IMR-90 (cell line): ENCODE results near the gene OGFOD3.

Source experiments
- BHLHE40 ChIP-seq: fragments of 150-350 bp; IDR thresholded peaks from 2 replicates; pipeline ENCODE4 v1.6.1; 2016; ENCODE audit warnings: mild to moderate bottlenecking, low read depth, low read length
- FOS ChIP-seq: fragments of 150-350 bp; IDR thresholded peaks from 2 replicates; pipeline ENCODE4 v1.6.1; 2016; ENCODE audit warnings: low read depth, low read length
- MAFK ChIP-seq: IDR thresholded peaks from 2 replicates; pipeline ENCODE4 v1.6.1; 2012; ENCODE audit warnings: low read depth, low read length, improper control_type of control experiment
- MAZ ChIP-seq: IDR thresholded peaks from 2 replicates; pipeline ENCODE4 v1.6.1; 2012; ENCODE audit warnings: low read depth, mild to moderate bottlenecking, low read length, improper control_type of control experiment, moderate library complexity, borderline replicate concordance
- POLR2A ChIP-seq: IDR thresholded peaks from 2 replicates; pipeline ENCODE4 v1.6.1; 2012; ENCODE audit warnings: mild to moderate bottlenecking, low read depth, low read length
- RAD21 ChIP-seq: IDR thresholded peaks from 2 replicates; pipeline ENCODE4 v1.6.1; 2012; ENCODE audit warnings: low read length, improper control_type of control experiment
- RFX5 ChIP-seq: IDR thresholded peaks from 2 replicates; pipeline ENCODE4 v1.8.0; 2012; ENCODE audit warnings: low read depth, mild to moderate bottlenecking, low read length, moderate library complexity
- TF ChIP-seq, protein P1 (sequence below): conservative IDR thresholded peaks from 2 replicates; pipeline ENCODE4 v1.5.1; 2012; ENCODE audit warnings: mild to moderate bottlenecking, low read depth, low read length, improper control_type of control experiment

DNA sequence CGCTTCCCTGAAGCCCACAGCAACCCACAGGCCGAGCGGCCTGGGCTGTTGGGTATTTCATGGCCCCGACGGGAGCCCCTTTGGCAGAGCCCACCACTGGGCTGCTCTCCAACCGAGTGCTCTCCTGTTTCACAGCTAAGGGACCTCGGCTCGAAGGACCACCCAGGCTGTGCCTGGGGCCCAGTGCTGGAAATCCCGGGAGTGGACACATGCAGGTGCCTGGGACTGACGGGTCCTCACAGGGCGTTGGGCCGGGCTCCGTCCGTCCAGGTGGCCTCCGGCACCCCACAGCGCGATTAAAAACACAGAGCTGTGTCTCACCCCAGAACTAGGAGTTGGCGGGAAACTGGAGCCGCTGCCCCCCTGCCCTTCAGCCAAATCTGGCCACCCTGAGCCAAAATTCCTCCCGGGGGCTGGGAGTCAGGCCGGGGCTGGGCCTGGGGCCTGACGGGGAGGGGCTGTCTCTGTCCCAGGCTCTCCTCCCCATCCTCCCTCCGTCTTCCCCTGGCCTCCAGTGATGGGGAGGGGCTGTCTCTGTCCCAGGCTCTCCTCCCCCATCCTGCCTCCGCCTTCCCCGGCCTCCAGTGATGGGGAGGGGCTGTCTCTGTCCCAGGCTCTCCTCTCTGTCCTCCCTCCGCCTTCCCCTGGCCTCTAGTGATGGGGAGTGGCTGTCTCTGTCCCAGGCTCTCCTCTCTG is 32.7 kb downstream of the OGFOD3 start:
- no peak for TF ChIP-seq MAZ
- TF ChIP-seq, protein P1, sequence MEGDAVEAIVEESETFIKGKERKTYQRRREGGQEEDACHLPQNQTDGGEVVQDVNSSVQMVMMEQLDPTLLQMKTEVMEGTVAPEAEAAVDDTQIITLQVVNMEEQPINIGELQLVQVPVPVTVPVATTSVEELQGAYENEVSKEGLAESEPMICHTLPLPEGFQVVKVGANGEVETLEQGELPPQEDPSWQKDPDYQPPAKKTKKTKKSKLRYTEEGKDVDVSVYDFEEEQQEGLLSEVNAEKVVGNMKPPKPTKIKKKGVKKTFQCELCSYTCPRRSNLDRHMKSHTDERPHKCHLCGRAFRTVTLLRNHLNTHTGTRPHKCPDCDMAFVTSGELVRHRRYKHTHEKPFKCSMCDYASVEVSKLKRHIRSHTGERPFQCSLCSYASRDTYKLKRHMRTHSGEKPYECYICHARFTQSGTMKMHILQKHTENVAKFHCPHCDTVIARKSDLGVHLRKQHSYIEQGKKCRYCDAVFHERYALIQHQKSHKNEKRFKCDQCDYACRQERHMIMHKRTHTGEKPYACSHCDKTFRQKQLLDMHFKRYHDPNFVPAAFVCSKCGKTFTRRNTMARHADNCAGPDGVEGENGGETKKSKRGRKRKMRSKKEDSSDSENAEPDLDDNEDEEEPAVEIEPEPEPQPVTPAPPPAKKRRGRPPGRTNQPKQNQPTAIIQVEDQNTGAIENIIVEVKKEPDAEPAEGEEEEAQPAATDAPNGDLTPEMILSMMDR, result no peak
- no peak for TF ChIP-seq POLR2A
- no peak for TF ChIP-seq RFX5
- no peak for TF ChIP-seq BHLHE40
- TF ChIP-seq RAD21, result no peak
- no peak for TF ChIP-seq FOS
- TF ChIP-seq MAFK, result no peak
